ENCODE data around the gene RNU6-7.

DNA sequence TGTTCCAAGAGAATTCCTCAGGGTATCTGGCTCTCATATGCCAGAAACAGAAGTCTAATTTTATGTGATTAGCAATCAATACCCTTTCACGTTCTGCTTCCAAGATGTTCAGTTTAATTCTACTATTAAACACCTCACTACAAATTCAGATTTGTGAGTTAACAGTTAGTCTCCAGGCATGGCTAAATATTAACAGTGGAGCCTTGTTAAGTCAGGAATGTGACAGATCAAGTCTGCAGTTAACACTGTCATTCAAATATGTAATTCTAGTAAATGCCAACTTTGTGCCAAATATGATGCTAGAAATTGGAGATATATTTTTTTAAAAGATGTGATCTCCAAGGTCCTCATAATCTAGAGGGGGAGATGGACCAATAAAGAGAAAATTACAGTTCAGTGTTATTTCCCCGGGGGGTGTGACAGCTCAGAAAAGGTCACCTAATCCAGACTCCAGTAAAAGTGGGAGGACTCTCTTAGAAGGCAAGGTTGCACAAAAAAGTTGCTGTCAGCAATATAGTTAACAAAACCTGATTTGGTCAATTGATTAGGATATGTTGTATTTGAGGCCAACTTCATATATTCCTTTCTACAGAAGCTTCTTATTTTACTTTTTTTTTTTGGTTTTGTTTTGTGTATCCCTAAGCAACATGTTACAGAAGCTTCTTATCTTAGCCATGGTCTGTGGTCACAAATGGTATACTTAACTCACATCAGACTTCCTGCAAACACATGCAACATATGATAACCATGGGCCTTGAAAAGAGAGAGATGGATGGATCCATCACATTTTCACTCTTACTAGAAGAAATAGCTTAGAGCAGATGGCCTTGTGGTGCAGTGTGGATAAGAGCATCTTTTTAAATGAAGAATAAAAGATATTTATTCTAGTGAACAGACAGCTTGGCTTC lies 18.4 kb upstream of the RNU6-7 start:
- TF ChIP-seq EP300 (IDR thresholded peaks at IDR 0.05) (no peak), POLR2A (IDR thresholded peaks at IDR 0.05; ENCODE audit: low read depth) (no peak), POLR2AphosphoS5 (IDR thresholded peaks at IDR 0.05) (no peak)
- TF ChIP-seq, protein P1, sequence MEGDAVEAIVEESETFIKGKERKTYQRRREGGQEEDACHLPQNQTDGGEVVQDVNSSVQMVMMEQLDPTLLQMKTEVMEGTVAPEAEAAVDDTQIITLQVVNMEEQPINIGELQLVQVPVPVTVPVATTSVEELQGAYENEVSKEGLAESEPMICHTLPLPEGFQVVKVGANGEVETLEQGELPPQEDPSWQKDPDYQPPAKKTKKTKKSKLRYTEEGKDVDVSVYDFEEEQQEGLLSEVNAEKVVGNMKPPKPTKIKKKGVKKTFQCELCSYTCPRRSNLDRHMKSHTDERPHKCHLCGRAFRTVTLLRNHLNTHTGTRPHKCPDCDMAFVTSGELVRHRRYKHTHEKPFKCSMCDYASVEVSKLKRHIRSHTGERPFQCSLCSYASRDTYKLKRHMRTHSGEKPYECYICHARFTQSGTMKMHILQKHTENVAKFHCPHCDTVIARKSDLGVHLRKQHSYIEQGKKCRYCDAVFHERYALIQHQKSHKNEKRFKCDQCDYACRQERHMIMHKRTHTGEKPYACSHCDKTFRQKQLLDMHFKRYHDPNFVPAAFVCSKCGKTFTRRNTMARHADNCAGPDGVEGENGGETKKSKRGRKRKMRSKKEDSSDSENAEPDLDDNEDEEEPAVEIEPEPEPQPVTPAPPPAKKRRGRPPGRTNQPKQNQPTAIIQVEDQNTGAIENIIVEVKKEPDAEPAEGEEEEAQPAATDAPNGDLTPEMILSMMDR (IDR thresholded peaks at IDR 0.05): no peak
